DND-41 (cell line): ENCODE measurements around the gene ZNF19.

ENCODE experiments used
- EZH2 ChIP-seq: IDR thresholded peaks from 3 replicates; pipeline ENCODE4 v1.6.1; 2012; ENCODE audit warnings: borderline replicate concordance, low read depth, mild to moderate bottlenecking, moderate library complexity, low read length, inconsistent platforms; ENCODE audit not compliant: severe bottlenecking
- TF ChIP-seq, protein P1 (sequence below): IDR thresholded peaks from 2 replicates; pipeline ENCODE4 v1.5.1; 2012; ENCODE audit warnings: borderline replicate concordance, low read length, moderate library complexity, mild to moderate bottlenecking; ENCODE audit not compliant: poor library complexity, severe bottlenecking; ENCODE audit errors: extremely low read depth

DNA sequence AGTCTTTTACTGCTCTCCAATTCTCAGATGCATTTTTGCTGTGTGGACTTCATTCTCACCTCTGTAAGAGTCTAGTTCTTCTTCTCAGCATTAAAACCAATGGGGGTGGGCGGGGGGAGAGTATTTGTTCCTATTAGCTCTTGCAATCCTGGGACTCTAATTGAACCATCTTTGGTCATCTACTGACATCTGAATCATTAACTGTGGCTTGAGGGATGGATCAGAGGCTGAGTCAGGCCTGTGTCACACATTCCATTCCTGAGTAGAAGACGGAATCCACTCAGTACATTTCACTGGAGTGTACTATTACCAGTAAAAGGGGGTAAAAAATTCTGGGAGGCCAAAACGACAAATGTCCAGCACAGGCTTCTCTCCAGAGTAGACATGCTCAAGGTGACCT is 14.3 kb downstream of the ZNF19 start:
- TF ChIP-seq, protein P1, sequence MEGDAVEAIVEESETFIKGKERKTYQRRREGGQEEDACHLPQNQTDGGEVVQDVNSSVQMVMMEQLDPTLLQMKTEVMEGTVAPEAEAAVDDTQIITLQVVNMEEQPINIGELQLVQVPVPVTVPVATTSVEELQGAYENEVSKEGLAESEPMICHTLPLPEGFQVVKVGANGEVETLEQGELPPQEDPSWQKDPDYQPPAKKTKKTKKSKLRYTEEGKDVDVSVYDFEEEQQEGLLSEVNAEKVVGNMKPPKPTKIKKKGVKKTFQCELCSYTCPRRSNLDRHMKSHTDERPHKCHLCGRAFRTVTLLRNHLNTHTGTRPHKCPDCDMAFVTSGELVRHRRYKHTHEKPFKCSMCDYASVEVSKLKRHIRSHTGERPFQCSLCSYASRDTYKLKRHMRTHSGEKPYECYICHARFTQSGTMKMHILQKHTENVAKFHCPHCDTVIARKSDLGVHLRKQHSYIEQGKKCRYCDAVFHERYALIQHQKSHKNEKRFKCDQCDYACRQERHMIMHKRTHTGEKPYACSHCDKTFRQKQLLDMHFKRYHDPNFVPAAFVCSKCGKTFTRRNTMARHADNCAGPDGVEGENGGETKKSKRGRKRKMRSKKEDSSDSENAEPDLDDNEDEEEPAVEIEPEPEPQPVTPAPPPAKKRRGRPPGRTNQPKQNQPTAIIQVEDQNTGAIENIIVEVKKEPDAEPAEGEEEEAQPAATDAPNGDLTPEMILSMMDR = no peak
- no peak for TF ChIP-seq EZH2
